GM15510 (cell line): Measurements from ENCODE around the gene NIPAL4.

ENCODE experiments used
- POLR2A ChIP-seq: IDR thresholded peaks from 3 replicates; pipeline ENCODE4 v1.6.1; 2011; ENCODE audit warnings: borderline replicate concordance; ENCODE audit not compliant: insufficient read length; ENCODE audit errors: extremely low read depth

The NIPAL4 gene

DNA sequence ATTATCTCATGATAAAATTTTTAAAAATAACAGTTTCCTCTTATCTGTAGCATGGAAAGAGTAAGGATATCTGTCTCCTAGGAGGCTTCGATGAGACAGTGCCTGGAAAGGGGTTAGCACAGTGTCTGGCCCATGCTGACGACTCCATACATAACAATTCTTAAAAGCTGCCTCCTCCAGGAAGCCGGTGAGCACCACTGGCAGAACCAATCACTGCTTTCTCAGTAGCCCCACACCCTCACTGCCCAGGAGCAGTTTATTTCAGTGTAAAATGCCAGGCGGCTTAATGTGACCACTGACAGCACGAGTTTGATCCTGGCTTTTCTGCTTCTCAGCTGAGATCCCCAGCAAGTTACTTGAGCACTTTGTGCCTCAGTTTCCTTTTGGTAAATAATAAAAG is 1.2 kb upstream of the NIPAL4 start:
- TF ChIP-seq POLR2A: no peak

DNA sequence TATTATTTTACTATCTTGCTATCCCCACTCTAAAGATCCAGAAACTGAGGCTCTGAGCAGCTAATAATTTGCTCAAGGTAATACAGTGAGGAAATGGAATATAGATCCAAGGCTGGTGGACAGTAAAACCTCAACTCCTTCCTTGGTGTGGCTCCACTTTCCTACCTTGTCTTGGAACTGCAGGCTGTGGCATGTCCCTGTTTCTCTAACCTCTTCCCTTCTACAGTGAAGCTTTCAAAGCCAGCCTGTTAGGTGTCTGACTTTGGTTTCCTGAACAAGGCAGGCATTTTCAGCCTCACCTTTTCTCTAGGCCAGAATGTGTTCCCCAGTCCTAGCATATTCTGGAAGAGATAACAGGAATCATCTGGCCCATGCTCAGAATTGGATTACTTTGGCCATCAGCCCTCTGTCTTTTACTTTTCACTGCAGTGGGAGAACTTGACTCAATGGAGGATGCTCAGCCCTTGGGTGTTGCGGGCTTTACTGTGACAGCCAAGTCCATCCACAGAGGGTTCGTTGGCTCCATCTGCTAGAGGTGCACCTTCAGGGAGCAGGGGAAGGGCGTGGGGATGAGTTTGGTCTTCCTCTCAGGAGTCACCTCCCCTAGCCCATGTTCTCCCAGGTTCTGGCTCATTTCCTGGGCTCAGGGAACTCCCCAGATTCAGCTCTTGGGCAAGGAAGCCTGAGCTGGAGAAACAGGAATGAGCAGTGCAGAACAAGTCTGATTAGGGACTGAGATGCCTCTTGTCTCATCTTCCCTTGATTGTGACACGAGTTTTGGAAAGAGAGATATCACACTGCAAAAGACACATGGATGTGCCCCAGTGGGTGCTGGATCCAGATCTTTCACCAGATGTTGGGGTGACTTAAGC is 1.1 kb downstream of the NIPAL4 start:
- no peak for TF ChIP-seq POLR2A

GRCh38 chr5:157463081-157463480 is 3.1 kb downstream of the NIPAL4 start:
- TF ChIP-seq POLR2A: no peak

DNA sequence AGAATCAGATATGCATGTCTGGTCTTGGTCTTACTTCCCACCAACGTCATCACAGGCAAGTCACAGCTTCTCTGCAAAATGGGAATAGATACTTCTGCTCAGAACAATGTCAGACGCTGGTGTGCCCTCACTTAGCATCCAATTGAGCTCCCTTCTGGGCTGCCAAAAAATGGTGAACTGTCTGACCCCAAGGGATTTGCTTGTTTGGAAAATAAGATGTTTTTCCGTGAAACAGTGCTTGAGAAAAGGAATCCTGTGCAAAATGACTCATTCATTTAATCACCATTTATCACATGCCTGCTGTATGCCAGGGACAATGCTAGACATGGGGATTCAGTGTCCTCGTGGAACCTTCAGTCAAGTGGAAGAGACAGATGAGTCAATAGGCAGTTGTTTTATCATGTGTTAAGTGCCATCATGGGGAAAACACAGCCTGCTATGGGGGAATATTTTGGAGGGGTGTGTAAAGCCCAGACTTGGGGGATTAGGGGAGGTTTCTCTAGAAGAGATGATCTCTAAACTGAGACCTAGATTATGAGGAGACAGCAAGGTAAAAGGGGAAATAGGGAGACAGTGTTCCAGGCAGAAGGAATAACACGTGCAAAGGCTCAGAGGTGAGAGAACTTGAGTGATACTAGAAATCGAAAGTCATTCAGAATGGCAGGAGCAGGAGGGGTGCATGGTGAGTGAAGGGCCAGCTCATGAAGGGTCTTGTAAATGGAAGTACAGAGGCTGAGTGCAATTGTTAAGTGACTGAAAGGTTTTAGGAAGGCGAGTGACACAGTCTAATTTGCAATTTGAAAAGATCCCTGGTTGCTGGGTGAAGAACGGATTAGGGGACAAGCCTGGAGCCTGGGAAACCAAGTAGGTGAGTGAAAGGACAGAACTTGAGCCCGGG is 3.9 kb downstream of the NIPAL4 start:
- no peak for TF ChIP-seq POLR2A

DNA sequence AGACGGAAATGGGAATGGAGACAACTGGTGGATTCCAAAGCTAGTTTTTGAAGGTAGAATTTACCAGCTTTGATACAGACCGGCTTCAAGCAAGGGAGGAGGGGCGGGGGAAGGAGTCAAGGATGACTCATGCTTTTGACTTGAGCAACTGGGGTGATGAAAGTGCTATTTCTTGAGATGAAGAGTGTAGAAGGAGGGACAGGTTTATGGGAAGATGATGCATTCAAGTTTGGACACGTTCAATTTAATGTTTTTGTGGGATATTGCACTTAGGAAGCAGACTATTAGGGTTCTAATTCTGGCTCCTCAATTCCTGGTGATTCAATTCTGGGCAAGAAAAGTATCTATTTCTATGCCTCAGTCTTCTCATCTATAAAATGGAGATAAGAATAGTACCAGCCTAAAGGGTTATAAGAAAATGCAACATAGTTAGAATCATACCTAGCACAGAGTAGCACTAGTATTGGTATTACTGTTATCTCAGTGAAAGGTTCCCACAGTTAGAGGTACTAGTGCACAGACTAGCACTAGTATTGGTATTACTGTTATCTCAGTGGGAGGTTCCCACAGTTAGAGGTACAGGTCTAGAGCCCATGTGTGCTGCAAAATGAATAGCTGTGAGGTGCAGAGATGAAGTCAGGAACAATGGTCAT is 4.6 kb downstream of the NIPAL4 start:
- TF ChIP-seq POLR2A: no peak

- TF ChIP-seq POLR2A: no peak
Observed at GRCh38 chr5:157468293-157468965, 8.4 kb downstream of the NIPAL4 start.

GRCh38 chr5:157469073-157469472 is 9.1 kb downstream of the NIPAL4 start:
- TF ChIP-seq POLR2A: no peak

DNA sequence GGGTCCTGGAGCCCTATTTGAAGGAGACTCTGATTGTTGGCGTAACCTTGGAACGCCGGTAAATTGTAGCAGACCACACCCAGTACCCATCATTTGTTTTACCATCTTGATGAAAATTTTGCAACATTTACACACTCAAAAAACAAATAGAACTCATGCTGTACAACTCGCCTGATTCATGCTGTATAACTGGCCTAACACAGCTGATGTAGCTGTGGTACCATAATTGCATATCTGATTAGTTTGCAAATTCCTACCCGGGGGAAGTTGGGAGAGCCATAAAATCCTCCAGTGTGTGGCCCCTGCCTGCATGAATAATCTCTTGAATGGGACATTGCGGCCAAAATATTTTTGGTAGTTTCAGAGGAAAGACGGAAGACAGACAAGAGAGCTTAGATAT is 9.7 kb downstream of the NIPAL4 start:
- no peak for TF ChIP-seq POLR2A

GRCh38 chr5:157470631-157471030 is 10.6 kb downstream of the NIPAL4 start:
- TF ChIP-seq POLR2A: no peak

DNA sequence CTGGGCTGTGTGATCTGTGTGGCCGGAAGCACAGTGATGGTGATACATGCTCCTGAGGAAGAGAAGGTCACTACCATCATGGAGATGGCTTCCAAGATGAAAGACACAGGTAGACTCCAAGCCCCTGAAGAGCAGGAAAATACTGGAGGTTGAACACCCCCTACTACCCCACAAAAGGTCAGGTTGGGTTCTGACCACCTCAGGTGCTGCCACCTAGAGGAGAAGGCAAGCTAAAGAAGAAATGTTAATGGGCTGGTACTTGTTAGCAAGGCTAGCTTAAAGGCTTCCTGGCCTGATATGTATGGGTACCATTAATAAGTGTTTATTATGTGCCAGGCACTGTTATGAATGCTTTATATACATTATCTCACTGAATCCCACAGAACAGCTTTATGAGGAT is 11.7 kb downstream of the NIPAL4 start:
- TF ChIP-seq POLR2A: no peak

DNA sequence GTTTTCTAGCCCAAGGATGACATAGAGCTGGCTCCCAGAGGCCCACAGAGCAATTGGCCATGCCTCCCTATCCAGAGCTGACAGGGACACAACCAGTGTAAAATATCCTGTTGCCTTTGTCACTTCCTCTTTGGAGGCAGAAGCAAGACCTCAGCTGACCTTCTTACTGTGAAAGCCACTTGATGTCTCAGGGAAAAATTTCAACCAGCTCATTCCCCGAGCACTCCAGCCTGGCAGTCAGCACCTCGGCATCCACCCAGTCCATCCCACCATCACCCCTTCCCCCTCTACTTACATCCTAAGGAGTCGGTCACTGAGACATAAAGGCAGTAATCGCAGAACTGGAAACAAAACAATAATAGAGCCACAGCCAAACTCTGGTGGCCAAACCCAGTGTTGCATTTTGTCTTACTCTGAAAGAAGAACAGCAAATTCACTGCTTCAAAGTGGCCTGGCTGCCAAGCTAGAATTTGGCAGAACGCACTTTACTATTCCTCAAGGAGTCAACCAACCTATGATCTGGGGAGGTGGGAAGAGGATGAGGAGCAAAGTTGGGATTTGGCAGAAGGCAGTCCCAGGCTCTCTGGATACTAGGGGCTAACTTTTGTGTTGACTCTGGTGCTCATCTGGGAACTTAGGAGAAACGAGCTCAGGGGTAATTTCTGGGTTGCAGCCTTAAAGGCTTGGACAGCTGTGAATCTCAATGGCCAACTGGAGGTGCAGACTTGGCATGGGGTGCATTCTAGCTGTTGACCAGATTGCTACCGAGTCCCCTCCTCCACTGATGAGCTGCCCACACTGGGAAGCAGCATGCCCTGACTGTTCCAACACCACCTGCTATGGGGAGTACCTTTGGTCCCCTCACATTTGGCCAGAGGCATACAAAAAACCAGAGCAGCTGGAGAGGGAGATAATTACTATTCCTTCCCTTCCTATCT is 13.6 kb downstream of the NIPAL4 start:
- no peak for TF ChIP-seq POLR2A

- TF ChIP-seq POLR2A: no peak
Observed at GRCh38 chr5:157475432-157475831, 15.4 kb downstream of the NIPAL4 start.

DNA sequence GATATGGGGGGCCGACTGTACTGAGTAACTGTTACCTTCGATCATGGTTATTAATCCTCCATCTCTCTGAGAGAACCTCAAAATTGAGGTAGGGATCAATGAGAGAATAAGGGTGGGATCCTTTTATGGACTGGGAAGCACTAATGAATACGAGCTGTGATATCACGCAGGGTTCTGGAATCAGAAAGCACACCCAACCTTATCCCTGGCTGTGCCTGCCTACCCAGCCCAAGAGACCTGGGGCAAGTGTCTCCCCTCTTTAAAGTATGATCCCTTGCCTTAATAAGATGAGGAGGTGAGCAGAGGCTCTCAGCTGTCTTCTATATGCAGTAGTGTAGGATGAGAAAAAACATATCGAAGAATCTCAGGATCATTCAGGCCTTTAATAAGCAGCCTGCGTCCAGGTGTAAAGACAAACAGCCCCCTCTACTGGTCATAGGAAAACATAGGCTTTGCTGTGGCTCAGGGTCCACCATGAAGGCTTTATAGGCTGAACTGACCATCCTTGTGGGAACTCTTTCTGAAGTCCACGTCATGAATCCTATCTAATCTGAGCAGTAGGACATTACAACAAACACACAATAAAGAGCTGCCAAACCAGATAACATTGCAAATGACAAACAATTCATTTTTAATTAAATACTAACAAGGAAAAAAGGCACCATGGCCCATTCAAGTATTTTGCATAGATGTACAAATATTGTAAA is 16.8 kb downstream of the NIPAL4 start:
- no peak for TF ChIP-seq POLR2A

DNA sequence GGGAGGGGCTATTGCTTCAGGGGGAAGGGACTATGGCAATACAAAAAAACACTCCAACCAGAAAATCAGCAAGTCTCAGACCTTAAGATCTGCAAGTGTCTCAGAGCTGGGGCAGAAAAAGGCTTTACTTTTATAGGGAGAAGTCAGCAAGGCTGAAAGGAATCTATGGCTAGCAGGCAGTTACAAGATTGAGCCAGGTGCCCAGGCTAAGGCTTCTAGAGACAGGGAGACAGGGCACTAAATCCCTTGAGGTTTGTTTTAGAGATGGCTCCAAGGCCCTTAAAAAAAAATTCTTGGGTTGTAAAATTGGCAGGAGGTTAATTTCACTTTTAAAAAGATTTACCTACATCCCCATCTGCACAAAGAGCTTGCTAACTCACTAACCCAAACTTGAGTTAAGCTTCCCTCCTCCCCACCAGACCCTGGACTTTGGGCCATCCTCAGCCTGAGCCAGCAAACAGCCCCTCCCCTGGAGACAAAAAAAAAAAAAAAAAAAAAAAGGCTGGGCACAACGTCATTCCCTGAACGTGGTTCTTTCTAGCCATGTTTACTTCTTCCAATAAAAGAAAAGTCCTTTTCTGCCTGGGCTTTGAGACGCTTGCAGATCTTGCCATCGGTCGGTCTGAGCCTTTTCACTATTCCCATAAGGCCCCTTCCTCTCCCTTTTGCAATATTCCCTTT is 17.9 kb downstream of the NIPAL4 start:
- TF ChIP-seq POLR2A: no peak
